HG03064 (cell line): ENCODE measurements around the gene PHAF1.
"Not testable (repeated sequence)": the region's sequence is repeated elsewhere in the genome, so short reads cannot be mapped to it uniquely, and the experiment has no call there.

Experiments
- ATAC-seq: cut with Tn5 transposase; IDR thresholded peaks from one replicate; pipeline ENCODE4 v1.9.1; 2021; ENCODE audit warnings: low read depth; ENCODE audit not compliant: unreplicated experiment

Gene PHAF1

GRCh38 chr16:67104061-67104460, 5.7 kb upstream of the PHAF1 start:
- no peak for ATAC-seq

GRCh38 chr16:67104845-67105244, 4.9 kb upstream of the PHAF1 start:
- no peak for ATAC-seq

DNA sequence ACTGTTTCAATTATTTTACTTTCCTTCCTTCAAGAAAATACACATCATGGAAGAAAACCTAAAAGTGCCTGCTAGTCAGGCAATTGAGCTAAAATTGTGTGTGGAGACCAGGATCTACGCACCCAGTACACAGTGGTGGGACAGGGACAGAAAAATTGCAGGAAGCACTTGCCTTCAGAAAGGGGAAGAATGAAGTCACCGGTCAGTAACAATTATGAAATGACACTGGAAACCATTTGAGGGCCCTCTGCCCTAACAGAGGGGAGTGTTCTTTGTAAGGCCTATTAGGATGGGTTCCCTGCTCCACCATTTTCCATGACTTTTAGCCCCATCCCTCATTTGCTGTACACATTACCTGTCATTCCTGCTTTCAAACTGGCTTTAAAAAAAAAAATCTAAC, 4.5 kb upstream of the PHAF1 start:
- ATAC-seq = no peak

DNA sequence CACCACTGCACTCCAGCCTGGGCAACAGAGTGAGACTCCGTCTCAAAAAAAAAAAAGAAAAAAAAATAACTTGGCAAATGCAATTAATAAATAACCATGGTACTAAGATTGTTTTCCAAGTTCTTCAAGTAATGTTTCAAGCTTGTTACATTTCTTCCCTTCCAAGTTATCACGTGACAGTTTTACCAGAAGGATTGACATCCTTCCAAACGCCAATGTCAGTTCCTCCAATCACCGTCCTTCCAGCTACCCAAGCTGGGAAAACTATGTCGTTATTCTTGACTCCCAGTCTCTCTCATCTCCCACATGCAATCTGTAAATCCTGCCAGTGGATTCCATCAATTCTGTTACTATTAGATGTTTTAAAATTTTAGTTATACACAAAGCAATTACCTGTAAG, 3.9 kb upstream of the PHAF1 start:
- no peak for ATAC-seq

- ATAC-seq = no peak
Observed at GRCh38 chr16:67108489-67108888, 1.3 kb upstream of the PHAF1 start.

DNA sequence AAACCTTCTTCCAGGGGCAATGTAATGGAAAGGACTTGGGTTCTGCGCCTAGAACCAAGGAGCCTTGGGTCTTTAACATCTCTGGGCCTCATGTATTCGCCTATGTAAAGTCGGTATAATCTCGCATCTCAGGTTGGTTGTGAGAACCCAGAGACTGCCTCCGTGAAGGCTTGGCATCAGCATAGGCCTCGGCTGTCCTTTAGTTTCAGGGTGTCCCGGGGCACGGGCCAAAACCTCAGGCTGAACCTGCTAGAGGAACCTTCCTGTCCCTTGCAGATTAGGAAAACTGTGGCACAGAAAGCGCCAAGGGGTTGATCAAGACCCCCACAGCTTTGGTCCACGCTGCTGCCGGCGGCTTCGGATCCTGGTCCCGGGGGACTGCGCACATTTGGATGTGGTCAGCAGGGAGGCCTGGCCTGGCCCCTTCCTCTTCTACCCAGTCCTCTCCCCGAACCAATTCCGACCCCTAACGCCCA, 772 bp upstream of the PHAF1 start:
- no peak for ATAC-seq

DNA sequence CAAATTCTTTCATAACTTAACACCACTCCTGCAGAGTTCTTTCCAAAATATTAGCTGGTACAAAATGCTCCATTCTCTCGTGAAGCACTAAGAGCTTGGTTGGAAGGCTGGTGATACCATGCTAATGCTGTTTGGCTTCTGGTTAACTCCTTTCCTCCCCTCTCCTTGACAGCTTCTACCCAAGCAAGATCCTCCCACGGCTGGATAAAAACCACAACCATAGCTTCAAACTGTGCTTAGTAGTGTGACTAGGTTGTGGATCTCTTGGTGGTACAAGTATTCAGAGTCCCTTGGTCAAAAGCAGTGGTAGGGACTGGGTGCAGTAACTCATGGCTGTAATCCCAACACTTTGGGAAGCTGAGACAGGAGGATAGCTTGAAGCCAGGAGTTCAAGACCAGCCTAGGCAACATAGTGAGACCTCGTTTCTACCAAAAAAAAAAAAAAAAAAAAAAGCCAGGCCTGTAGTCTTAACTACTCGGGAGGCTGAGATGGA, 2.3 kb downstream of the PHAF1 start:
- ATAC-seq = no peak

GRCh38 chr16:67112591-67113399, 3.1 kb downstream of the PHAF1 start:
- no peak for ATAC-seq

- ATAC-seq = no peak
Observed at GRCh38 chr16:67114793-67115192, 5.1 kb downstream of the PHAF1 start.

DNA sequence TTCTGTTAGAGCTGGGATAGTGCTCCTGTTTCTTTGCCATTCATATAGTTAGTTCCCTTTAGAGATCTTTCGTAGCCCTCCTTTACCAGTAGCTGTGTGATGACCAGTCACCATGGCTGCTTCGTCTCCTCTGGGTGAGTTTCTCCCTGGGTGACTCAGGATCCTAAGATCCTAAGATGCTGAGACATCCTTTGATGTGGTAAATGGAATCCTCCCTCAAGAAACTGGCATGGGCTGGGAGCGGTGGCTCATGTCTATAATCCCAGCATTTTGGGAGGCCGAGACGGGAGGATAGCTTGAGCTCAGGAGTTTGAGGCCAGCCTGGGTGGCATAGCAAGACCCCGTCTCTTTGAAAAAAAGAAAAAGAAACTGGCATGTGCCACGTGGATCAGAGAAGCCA, 5.9 kb downstream of the PHAF1 start:
- no peak for ATAC-seq

GRCh38 chr16:67116388-67117311, 6.9 kb downstream of the PHAF1 start:
- ATAC-seq = no peak

- no peak for ATAC-seq
Observed at GRCh38 chr16:67117716-67118115, 8.0 kb downstream of the PHAF1 start.

GRCh38 chr16:67120025-67120424, 10.3 kb downstream of the PHAF1 start:
- ATAC-seq = no peak

DNA sequence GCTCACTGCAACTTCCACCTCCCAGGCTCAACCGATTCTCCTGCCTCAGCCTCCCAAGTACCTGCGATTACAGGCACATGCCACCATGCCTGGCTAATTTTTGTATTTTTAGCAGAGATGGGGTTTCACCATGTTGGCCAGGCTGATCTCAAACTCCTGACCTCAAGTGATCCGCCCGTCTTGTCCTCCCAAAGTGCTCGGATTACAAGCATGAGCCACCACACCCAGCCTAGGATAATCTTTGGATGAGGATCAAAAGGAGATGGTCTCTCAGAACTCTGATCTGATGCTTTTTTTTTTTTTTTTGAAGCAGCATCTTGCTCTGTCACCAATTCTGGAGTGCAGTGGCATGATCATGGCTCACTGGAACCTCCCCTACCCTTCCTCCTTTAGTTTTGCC, 13.1 kb downstream of the PHAF1 start:
- ATAC-seq = not testable (repeated sequence)

GRCh38 chr16:67128417-67128816, 18.7 kb downstream of the PHAF1 start:
- no peak for ATAC-seq

DNA sequence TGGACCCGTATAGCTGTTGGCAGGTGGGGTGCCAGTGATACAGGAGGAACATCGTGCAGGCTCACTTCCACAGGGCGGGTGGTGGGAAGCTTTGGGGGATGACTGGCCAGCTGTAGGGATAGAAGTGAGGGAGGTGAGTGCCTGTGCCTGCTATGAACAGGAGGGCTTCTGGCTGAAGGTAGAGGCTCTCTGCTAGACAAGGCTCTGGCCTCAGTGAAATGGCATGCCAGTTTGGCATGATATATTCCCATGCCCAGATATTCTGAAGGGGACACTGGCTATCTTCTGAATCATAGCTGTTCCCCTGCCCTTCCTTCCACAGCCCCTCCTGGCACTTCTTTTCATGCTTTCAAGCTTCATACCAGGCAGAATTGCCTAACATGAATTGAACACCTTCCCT, 19.1 kb downstream of the PHAF1 start:
- no peak for ATAC-seq

- ATAC-seq = no peak
Observed at GRCh38 chr16:67129422-67129821, 19.7 kb downstream of the PHAF1 start.

GRCh38 chr16:67137605-67138004, 27.9 kb downstream of the PHAF1 start:
- ATAC-seq = no peak

GRCh38 chr16:67141391-67141790, 31.6 kb downstream of the PHAF1 start:
- no peak for ATAC-seq

DNA sequence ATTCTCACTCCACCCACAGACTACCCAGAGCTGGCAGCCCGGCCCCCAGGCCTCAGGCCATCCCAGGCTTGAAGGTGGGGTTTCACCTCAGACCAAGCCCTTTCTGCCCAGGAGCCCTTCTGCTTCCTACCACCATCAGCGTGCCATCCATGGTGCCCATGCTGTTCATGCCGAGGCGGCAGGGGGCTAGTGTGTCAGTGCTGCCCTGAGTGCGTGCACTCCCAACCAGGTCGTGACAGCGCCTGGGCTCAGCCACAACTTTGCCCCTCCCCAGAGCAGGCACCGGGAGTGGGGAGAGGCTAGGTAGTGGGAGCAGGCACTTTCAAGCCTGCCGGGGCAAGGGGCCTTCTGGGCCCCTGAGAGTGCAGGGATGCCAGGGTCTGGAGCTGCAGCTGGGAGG, 32.6 kb downstream of the PHAF1 start:
- no peak for ATAC-seq

DNA sequence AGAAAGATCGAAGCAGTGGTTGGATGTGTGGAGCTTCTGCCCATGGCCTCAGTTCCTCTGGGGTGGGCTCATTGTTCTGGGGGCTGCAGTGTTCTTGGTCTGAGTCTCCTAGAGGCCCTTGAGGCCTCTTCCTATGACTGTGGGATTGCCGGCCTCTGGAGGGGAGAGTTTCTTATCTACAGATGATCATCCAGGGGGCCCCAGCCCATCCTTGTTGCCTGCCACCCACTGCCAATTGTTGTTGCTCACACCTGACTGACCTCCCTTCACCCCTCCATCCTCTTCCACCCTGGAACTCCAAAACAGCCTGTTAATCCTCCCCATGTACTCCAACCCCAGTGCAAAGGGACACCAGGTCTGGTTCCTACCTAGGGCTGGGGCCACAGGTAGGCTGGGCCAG, 35.2 kb downstream of the PHAF1 start:
- ATAC-seq = no peak
